Cortex of kidney (tissue), 1 donor: ENCODE data around the gene PTP4A2.
"Not testable (repeated sequence)": the region's sequence is repeated elsewhere in the genome, so short reads cannot be mapped to it uniquely, and the experiment has no call there.

ENCODE experiments used
- DNase-seq: peaks from one replicate; lab custom pipeline; 2025; lab: John Stamatoyannopoulos, UW

Gene PTP4A2

GRCh38 chr1:31949862-31950261 is 11.7 kb upstream of the PTP4A2 start:
- no peak for DNase-seq

- DNase-seq: not testable (repeated sequence)
Observed at GRCh38 chr1:31945677-31946076, 7.5 kb upstream of the PTP4A2 start.

DNA sequence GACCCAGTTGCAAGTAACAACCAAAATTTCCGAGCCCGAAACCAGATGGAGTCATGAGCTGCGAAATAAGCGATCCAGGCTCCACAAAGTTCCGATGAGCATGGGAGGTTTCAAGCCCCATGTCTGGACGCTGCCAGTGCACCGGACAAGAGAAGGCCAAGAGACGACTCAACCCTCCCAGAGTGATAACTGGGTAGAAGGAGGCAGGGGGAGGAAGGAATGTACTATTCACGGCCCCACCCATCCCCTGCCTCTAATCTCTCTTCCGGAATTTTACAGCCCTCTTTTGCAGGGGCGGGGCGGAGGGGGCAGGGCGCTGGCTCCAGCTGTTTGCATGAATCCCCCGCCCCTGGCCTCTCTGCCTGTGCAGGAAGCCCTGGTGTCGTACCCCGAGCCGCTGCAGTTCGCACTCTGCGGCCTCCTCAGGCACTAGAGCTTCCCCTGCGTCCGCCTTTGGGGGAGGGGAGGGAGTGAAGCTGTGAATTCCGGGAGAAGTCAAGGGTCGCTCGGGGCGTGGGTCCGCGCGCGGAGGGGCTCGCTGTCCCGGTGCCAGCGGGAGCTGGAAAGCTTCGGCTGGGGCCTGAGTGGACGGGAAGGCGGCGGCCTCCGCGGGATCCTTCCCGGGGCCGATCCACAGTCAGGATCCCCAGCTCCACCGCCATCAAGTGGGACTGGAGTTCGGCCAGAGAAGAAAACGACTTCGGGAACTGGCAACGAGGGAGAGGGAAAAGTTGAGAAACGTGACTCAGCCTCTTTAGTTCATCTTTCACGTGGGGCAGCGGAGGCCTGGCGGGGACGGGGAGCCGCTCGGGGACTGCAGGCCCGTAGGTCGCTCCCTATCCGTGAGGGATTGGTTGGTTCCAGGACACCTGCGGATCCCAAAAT is 6.3 kb upstream of the PTP4A2 start:
- DNase-seq: no peak

GRCh38 chr1:31943546-31944184 is 5.5 kb upstream of the PTP4A2 start:
- DNase-seq: no peak

- not testable (repeated sequence) for DNase-seq
Observed at GRCh38 chr1:31942061-31942460, 3.9 kb upstream of the PTP4A2 start.

- no peak for DNase-seq
Observed at GRCh38 chr1:31939484-31940329, 1.5 kb upstream of the PTP4A2 start.

DNA sequence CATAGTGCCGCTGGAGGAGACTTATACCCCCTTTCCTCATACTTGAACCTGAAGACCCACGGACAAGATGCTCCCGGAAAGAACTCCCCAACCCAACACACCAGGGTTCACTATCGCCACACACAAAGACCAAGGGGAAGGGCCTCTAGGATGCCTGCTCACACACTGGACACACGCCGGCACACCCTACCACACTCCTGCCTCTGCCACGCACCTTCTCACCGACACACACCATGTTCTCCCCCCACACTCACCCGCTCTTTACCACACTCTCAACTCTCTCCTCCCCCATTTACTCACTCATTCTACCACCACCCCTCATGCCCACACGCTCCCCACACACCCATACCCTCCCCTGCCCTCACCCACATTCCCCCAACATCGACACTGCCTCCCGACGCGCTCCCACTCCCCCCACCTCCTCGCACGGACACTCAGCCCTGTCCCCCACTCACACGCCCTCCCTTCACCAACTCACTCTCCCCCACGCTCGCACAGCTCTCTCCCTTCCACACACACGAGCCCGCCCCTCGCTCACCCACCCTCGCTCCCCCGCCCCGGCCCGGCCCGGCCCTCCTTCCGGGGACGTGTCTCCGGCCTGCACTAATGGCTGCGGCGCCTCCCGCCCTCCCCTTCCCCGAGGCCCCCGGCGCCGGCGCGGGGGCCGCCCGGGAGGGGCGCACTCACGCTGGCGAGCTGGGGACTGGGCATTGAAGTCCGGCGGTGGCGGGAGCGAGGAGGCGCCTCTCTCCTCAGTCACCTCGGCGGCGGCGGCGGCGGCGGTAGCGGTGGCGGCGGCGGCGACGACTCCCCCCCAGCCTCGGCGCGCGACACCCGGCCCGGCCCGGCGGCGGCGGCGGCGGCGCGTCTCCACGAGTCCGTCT is 626 bp downstream of the PTP4A2 start:
- DNase-seq: no peak

DNA sequence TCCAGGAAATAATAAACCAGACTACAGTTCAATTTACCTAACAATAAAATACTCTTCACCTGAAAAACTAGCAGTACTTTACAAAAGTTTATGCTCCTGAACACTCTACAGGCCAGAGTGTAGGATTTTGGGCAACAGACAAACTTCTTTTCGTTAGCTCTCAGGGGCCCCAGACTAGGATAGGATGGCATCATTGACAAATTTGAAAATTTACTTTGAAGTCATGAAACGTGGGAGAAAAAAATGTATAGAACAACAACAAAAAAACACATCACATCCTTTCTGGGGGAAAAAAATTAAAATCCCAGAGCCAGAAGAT is 1.2 kb downstream of the PTP4A2 start:
- DNase-seq: no peak

- DNase-seq: no peak
Observed at GRCh38 chr1:31936278-31936980, 1.7 kb downstream of the PTP4A2 start.

DNA sequence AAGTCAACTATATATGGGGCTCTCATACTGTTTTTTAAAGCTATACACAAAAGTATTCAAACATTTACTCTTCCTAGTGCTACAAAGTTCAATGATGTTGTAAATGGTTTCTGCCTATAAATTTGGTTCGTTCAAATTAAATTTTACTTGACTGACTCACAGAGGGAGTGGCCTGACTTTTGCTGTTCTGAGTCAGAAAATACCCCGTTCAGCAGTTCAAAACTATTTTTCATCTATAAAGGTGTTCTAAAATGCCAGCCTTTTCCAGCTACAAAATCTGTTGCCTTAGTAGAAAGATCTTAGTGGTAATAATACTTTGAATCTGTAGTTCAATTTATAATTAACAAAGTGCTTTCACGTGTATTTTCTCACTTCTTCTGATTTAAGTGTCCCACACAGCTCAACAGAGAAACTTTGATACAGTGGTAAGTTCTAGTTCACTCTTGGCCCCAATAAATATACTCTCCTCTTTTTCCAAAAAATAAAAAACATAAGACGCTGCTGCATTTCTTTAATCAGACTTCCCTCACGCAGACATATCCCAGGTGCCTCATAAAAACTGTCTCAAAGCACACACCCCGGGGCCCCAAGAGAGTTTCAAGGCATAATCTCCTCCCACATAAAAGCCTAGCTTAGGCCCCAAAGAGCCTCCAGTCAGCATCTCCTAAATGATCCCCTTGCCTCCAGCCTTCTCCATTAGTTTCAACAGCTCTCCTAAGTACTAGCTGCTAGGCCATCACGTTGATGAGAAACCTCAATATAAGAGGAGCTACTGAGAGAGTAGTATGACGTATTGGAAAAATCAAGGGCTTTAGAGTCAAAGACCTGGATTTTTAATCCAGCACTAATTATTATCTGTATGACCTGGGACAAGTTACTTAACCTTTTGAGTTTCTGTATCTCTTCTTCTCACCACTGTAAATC is 3.2 kb downstream of the PTP4A2 start:
- DNase-seq: no peak

DNA sequence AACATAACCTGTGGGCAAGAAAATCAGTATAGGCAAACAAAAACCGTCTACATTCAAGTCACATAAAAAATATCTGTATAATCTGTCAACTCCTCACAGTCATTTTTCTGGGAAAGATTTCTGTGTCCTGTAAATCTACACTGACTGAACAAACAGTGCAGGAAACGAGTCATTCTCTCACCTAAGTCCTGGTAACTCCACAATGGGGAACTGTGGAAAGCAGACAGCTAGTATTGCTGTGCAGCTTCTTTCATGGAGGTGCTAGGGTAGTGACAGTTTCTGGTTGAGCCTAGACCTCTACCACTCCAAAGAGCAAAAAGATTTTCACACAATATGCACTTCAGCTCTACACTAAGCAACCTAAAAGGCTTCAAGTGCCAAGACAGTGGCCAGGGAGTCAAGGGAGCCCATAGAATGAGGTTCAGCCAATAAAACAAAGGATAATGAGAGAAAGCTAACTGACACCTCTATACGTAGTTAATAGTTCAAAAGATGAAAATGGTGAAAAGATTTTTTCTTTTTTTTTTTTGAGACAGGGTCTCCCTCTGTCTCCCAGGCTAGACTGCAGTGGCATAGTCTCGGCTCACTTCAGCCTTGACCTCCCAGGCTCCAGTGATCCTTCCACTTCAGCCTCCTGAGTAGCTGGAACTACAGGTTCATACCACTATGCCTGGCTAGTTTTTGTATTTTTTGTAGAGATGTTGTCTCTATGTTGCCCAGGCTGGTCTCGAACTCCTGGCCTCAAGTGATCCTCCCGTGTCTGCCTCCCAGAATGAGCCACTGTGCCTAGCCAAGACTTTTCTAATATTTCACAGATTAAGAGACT is 5.5 kb downstream of the PTP4A2 start:
- no peak for DNase-seq

- DNase-seq: no peak
Observed at GRCh38 chr1:31931593-31932225, 6.5 kb downstream of the PTP4A2 start.

DNA sequence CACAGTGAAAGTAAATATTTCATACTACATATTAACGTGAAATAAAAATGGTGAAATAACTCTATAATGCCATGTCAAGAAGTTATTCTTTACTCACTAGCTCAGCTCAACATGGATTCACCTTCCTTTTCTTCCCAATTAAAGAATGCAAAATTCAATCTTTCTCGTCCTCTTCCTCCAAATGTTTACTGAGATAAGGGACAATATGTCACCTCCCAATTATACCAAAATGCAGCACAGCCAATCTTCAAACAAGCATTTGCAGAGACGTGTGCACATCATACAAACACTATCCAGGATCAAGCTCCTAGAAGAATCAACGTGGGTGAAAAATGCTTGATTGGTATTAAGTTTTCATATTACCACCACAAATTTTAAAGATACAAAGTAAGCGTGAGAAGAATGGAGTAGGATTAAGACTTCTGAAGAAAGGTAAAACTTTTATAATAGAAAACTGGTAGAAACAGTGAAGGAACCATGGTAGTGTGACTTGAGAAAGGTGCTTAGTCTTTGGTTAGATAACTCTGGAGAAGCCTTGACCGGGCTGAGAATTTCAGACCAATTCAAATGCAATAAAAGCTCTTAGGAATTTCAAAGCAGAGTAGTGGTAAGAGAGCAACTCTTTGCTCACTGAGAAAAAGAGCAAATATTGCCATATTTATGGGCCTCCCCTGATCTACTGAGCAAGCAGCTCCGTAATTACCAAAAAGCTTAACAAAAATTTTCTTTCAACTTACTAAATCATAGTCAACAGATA is 7.2 kb downstream of the PTP4A2 start:
- no peak for DNase-seq

DNA sequence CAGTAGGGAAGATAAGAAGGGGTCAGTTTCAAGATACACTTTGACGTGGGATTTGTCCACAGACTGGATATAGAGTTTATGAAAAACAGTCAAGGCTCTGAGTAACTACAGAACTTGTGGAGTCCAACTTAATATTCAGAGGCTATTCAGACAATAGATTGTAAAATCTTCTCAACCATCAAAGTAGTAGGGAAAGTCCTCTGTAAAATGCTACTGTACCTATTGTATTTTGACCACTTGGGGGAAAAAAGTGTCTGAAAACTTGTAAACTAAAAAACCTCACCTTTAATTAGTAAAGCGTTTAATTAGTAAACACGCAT is 10.5 kb downstream of the PTP4A2 start:
- DNase-seq: no peak

DNA sequence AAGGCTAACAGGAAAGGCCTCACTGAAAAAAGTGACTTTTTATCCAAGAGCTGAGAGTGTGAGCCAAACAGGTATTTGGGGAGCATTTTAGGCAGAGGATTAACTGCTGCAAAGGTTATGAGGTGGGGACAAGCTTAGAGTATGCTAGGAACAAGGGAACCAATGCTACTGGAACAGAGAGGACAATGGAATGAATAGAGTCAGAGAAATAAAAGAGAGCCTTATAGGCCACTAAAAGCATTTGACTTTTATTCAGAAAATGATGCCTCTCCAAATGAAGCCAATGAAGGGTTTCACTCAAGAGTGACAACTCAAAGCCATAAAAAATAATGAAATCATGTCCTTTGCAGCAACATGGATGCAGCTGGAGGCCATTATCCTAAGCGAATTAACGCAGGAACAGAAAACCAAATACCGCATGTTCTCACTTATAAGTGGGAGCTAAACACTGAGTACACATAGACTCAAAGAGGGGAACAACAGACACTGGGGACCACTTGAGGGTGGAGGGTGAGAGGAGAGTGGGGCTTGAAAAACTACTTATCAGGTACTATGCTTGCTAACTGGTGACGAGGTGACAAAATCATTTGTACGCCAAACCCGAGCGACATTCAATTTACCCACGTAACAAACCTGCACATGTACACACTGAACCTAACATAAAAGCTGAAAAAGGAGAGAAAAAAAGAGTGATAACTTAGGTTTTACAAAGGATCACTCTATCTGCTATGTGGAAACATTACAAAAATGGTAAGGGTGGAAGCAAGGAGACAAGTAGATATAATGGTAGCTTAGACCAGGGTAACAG is 11.1 kb downstream of the PTP4A2 start:
- DNase-seq: no peak

DNA sequence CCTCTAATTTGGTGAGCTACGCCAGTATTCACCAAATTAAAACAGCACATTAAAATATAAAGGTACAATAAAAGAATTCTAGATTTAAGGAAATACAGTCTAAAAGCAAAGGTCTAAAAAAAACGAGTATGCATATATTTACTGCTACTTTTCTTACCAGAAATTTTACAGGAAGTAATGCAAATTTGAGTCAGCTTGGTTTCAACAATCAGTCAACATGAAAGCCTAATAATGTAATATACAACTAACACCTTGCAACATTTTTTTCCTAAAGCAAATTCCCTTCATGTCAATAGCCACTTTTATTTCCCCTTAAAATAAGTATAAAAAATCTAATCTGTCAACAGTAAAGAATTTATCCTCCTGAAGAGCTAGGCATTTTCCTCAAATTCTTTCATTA is 11.9 kb downstream of the PTP4A2 start:
- DNase-seq: no peak

- not testable (repeated sequence) for DNase-seq
Observed at GRCh38 chr1:31925824-31926223, 12.3 kb downstream of the PTP4A2 start.
